ENCODE data around the gene KIAA1217. TPM values are rescaled to one million over a fixed set of nuclear protein-coding genes. Genes with fewer than 3 reads are reported as not detected.

Gene KIAA1217
- total and polyA plus RNA-seq, 12 donors = 10.8 to 73.7 (median 40.8) TPM

DNA sequence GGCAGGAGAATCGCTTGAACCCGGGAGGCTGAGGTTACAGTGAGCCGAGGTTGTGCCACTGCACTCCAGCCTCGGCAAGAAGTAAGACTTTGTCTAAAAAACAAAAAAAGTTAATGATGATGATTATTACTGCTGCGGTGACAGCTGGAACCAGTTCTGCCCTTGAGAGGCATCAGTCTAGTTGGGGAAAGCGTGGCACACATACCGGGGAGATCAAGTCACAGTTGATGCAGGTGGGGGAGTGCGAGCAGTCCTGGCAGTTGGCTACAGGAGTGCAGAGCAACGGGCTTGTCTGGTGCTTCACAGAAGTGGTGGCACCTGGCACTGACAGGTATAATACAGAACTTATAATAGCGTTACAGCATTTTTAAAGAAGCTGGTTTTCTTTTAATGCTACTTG lies 341.7 kb downstream of the KIAA1217 start:
- DNase-seq = peak in 1 of 7 donors; percentile 39
- intact Hi-C loops (cut with DNase I) = loop anchor here in 1 of 2 donors (10.0 kb wide), 1 partner anchor 556 kb away; no protein-coding TSS in a partner anchor

DNA sequence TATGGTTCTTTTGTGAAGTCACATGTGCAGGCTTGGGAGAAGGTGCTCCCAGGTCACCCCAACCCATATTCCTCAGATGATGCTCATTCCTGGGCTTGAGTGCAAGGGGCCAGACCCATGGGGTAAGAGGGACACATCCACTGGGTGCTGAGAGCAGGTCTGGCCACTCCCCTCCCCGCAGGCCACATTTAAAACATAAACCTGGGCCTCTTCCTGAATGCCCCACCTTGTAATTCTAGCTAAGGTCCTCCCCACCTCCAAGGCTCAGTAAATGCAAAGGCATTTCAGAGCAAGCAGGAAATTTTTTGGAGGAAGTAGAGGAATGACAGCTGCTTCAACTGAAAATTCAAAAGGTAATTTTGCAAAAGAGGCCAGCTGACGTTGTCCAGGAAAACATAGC lies 342.2 kb downstream of the KIAA1217 start:
- WGBS, 4 donors = 62 to 88% (median 83%) methylated on average over 2 of the region's 2 CpGs
- intact Hi-C loops (cut with DNase I) = loop anchor here in 1 of 2 donors (10.0 kb wide), 1 partner anchor 556 kb away; no protein-coding TSS in a partner anchor
- TF ChIP-seq, protein P1, sequence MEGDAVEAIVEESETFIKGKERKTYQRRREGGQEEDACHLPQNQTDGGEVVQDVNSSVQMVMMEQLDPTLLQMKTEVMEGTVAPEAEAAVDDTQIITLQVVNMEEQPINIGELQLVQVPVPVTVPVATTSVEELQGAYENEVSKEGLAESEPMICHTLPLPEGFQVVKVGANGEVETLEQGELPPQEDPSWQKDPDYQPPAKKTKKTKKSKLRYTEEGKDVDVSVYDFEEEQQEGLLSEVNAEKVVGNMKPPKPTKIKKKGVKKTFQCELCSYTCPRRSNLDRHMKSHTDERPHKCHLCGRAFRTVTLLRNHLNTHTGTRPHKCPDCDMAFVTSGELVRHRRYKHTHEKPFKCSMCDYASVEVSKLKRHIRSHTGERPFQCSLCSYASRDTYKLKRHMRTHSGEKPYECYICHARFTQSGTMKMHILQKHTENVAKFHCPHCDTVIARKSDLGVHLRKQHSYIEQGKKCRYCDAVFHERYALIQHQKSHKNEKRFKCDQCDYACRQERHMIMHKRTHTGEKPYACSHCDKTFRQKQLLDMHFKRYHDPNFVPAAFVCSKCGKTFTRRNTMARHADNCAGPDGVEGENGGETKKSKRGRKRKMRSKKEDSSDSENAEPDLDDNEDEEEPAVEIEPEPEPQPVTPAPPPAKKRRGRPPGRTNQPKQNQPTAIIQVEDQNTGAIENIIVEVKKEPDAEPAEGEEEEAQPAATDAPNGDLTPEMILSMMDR (IDR thresholded peaks at IDR 0.05) = no peak
- no peak for TF ChIP-seq POLR2A (IDR thresholded peaks at IDR 0.05)

More for the DNA sequence above, 341.7 kb downstream of the KIAA1217 start:
- WGBS, 4 donors = 90 to 92% (median 91%) methylated on average over 10 of the region's 10 CpGs
- no peak for TF ChIP-seq POLR2A (IDR thresholded peaks at IDR 0.05)
- TF ChIP-seq, protein P1 (IDR thresholded peaks at IDR 0.05) = no peak
- Histone ChIP-seq H3K9me3 (replicated peaks in 1 of 3) (no peaks in the 10 kb centered on the region), H3K27me3 (no peaks in the 10 kb centered on the region), H3K36me3 (replicated peaks in 1 of 2) (peaks cover 0 to 9% of the 10 kb centered on the region in 2 donors), H3K27ac (no peak overlapping the region), H3K4me1 (replicated peaks in 1 of 2) (peaks cover 0 to 4% of the 10 kb centered on the region in 2 donors), H3K4me3 (no peak overlapping the region)

DNA sequence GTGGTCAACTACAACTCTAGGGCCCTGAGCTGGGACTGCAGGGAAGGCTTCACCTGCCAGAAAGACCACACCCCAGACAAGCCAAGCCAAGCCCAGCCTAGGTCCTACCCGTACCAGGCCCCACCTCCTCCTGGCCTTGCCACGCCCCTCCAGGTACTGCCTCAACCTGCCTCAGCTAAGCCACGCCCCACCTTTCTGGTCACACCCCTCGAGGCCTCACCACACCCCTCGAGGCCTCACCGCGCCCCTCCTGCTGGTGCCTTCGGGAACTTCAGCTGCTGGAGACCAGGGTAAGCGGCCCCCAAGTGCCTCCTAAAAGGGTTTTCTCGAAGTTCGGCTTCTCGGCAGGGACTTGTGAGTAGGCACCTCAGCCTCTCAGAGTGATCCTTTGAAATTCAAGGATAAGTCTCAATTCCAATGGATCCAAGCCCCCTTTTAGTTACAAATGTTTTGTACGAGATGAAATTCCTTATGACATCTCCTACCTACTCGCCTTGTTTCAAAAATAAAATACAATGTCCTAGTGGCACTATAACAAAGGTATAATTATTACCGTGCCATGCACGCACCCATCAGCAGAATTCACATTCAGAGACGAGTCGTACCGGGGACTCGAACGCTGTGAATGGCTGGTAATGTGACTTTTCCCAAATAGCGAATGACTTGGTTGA lies 343.5 kb downstream of the KIAA1217 start:
- intact Hi-C loops (cut with DNase I) = loop anchor here in 1 of 2 donors (10.0 kb wide), 1 partner anchor 558 kb away; no protein-coding TSS in a partner anchor
- H3K36me3 ChIP-seq (replicated peaks in 1 of 2) = no peaks in the 10 kb centered on the region
- no peaks in the 10 kb centered on the region for H3K9me3 ChIP-seq (replicated peaks in 1 of 3)
- no peak overlapping the region for H3K4me3 ChIP-seq
- peak in 2 of 7 donors; percentile 39 to 55 for DNase-seq
- 54 to 61% (median 56%) methylated on average over 21 to 22 of the region's 22 CpGs for WGBS, 4 donors
- no peak overlapping the region for H3K27ac ChIP-seq
- no peak for TF ChIP-seq POLR2A (IDR thresholded peaks at IDR 0.05)
- TF ChIP-seq, protein P1 (IDR thresholded peaks at IDR 0.05) = peak in 2 of 6 experiments; percentile 30 to 34
- H3K4me1 ChIP-seq (replicated peaks in 1 of 2) = peaks cover 0 to 4% of the 10 kb centered on the region in 2 donors
- H3K27me3 ChIP-seq = no peaks in the 10 kb centered on the region

More for the DNA sequence above, 342.2 kb downstream of the KIAA1217 start:
- H3K4me3 ChIP-seq = no peak overlapping the region
- H3K4me1 ChIP-seq (replicated peaks in 1 of 2) = peaks cover 0 to 4% of the 10 kb centered on the region in 2 donors
- no peaks in the 10 kb centered on the region for H3K9me3 ChIP-seq (replicated peaks in 1 of 3)
- peaks cover 0 to 5% of the 10 kb centered on the region in 2 donors for H3K36me3 ChIP-seq (replicated peaks in 1 of 2)
- no peak overlapping the region for H3K27ac ChIP-seq
- DNase-seq = peak in 1 of 7 donors; percentile 34
- no peaks in the 10 kb centered on the region for H3K27me3 ChIP-seq

DNA sequence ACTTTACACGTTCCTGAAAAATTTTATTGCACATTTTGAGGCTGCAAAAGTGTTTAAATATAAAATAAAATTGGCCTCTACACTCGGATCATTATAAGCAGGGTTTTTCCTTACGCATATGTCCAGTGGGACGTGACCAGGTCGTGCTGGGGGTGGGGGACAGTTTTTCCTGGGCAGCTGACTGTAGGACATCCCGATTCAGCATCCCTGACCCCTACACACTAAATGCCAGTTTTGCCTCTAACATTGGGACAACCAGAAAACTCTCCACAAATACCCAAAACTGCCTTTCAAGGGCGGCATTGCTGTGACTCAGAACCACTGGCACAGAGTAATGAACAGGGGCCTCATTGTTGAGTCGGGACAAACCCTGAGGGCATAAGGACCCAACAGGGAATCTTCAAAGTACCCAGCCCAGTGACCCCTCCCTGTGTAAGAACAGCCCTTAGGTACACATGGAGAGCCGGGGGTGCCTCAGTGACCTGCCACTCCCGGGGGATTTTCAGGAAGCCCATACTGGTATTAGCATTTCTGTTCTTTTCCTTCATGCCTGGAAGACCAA lies 344.2 kb downstream of the KIAA1217 start:
- intact Hi-C loops (cut with DNase I) = loop anchor here in 1 of 2 donors (10.0 kb wide), 1 partner anchor 558 kb away; no protein-coding TSS in a partner anchor

More for the DNA sequence above, 344.2 kb downstream of the KIAA1217 start:
- H3K27ac ChIP-seq = no peak overlapping the region
- peaks cover 0 to 4% of the 10 kb centered on the region in 2 donors for H3K4me1 ChIP-seq (replicated peaks in 1 of 2)
- no peaks in the 10 kb centered on the region for H3K27me3 ChIP-seq
- 49 to 58% (median 50%) methylated on average over 10 of the region's 10 CpGs for WGBS, 4 donors
- DNase-seq = peak in 2 of 7 donors; percentile 25 to 52
- H3K36me3 ChIP-seq (replicated peaks in 1 of 2) = no peaks in the 10 kb centered on the region
- no peak for TF ChIP-seq POLR2A (IDR thresholded peaks at IDR 0.05)
- TF ChIP-seq, protein P1 (IDR thresholded peaks at IDR 0.05) = no peak
- no peaks in the 10 kb centered on the region for H3K9me3 ChIP-seq (replicated peaks in 1 of 3)
- no peak overlapping the region for H3K4me3 ChIP-seq

Data from adrenal gland (tissue), 12 donors.